SH-SY5Y (cell line): Measurements from ENCODE around the gene DPEP2.

Source experiments
- GATA2 ChIP-seq: IDR thresholded peaks from 2 replicates; pipeline ENCODE4 v1.6.1; 2011; ENCODE audit warnings: mild to moderate bottlenecking, low read depth, low read length
- GATA3 ChIP-seq: IDR thresholded peaks from 2 replicates; pipeline ENCODE4 v1.6.1; 2011; ENCODE audit warnings: low read depth, mild to moderate bottlenecking, low read length, moderate library complexity

- TF ChIP-seq GATA2 (no peak), GATA3 (no peak)
Measured at GRCh38 chr16:67966549-67967182, 32.6 kb downstream of the DPEP2 start.
